Large intestine (tissue), 3 donors: ENCODE results near the gene RFX7. TPM values are rescaled to one million over a fixed set of nuclear protein-coding genes. Genes with fewer than 3 reads are reported as not detected.

Experiments
- DNase-seq, 2 donors: peaks; one replicate each; pipeline versions ENCODE4 v3.0.0 to v3.0.0-alpha.2; 2013
- H3K27ac ChIP-seq: one replicate; pipeline ENCODE4 v1.5.1; 2013; ENCODE audit warnings: low read length
- H3K27me3 ChIP-seq: 2 replicates; pipeline ENCODE4 v1.6.1; 2013; ENCODE audit warnings: low read length; ENCODE audit not compliant: control insufficient read depth, insufficient read depth
- H3K36me3 ChIP-seq: 2 replicates; pipeline ENCODE4 v1.6.1; 2013; ENCODE audit warnings: low read length; ENCODE audit not compliant: control insufficient read depth, insufficient read depth
- H3K4me1 ChIP-seq: one replicate; pipeline ENCODE4 v1.6.1; 2013; ENCODE audit warnings: low read length; ENCODE audit not compliant: control insufficient read depth, insufficient read depth
- H3K4me3 ChIP-seq: one replicate; pipeline ENCODE4 v1.5.1; 2013; ENCODE audit warnings: low read length
- H3K9me3 ChIP-seq: one replicate; pipeline ENCODE4 v1.6.1; 2013; ENCODE audit warnings: mild to moderate bottlenecking, low read depth, low read length, moderate library complexity; ENCODE audit not compliant: control insufficient read depth
- WGBS: methylation state at CpG from one replicate; pipeline ENCODE4 v1.1.5; 2013; ENCODE audit warnings: low lambda C conversion rate; ENCODE audit not compliant: insufficient coverage; 5-methylcytosine and 5-hydroxymethylcytosine counted together
- polyA plus RNA-seq: library from polyadenylated mRNA; unstranded; fragments of 120-200 nt; gene quantifications from one replicate; pipeline ENCODE4 v1.2.1, GENCODE V29; 2013

Gene RFX7
- polyA plus RNA-seq, 1 donor: 14.5 TPM

DNA sequence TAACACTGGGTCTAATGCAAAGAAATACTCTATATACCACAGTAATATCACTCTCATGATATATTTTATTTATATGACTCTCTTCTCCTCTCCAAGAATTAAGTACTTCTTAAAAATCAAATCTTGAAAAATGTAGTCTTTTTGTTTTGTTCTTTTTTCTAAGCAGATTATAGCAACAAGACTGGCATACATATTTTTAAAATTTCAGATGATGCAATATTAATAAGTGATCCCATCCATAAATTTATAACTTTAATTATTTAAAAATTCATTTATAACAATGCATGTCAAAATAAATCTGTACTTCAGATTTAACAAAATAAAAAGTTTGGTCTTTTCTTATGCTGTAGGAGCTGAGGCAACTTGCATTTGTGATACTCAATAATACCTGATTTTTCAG lies 155.3 kb downstream of the RFX7 start:
- Histone ChIP-seq H3K27me3 (no peaks in the 10 kb centered on the region), H3K9me3 (no peaks in the 10 kb centered on the region), H3K27ac (no peak overlapping the region), H3K4me1 (peaks cover 4% of the 10 kb centered on the region), H3K36me3 (peaks cover 2% of the 10 kb centered on the region), H3K4me3 (no peak overlapping the region)
- DNase-seq: no peak

DNA sequence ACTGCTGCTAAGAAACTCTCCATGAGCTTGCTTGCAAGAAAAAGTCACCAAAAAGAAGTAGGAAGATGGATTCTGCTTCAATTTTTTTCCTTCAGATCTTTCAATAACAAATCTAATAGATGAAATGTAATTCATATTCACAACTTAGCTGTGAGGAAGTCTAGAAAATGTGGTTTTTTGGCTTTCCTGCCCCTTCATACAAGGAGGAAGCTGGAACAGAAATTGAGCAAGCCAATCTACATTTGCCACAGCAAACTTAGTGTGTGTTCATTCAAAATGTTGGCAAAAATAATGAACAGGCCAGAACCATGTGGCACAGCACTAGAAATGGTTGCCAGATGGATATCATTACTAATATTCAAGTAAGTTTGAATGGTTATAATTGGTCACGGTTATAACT lies 157.1 kb downstream of the RFX7 start:
- no CpG with 5 or more reads among the region's 1 CpG for WGBS

DNA sequence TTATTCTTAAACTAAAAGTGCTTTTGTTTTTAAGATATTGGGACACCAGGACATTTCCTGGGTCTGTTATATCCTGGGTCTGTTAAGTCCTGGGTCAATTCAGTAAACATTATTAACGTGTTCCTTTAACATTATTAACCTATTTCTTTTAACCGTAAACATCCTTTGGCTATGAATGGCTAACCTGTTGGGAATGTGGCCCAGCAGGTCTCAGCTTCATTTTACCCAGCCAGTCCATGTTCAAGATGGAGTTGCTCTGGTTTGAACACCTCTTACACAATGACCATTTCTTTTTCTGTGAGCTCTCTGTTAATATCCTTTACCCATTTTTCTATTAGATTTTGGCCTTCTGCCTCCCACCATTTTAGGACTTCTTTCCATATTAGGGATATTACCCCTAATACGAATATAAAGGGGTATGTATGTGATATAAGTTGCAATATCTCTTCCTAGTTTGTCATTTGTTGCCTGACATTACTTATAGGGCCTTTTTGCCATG lies 161.4 kb downstream of the RFX7 start:
- Histone ChIP-seq H3K27me3 (no peaks in the 10 kb centered on the region), H3K27ac (no peak overlapping the region), H3K9me3 (no peaks in the 10 kb centered on the region), H3K4me3 (no peak overlapping the region), H3K4me1 (no peaks in the 10 kb centered on the region), H3K36me3 (no peaks in the 10 kb centered on the region)
- DNase-seq: no peak
- WGBS: 100% methylated on average over 1 of the region's 3 CpGs

More for the DNA sequence above, 157.1 kb downstream of the RFX7 start:
- Histone ChIP-seq H3K36me3 (no peaks in the 10 kb centered on the region), H3K9me3 (no peaks in the 10 kb centered on the region), H3K4me1 (peaks cover 4% of the 10 kb centered on the region), H3K4me3 (no peak overlapping the region), H3K27ac (no peak overlapping the region), H3K27me3 (no peaks in the 10 kb centered on the region)
- DNase-seq: no peak

DNA sequence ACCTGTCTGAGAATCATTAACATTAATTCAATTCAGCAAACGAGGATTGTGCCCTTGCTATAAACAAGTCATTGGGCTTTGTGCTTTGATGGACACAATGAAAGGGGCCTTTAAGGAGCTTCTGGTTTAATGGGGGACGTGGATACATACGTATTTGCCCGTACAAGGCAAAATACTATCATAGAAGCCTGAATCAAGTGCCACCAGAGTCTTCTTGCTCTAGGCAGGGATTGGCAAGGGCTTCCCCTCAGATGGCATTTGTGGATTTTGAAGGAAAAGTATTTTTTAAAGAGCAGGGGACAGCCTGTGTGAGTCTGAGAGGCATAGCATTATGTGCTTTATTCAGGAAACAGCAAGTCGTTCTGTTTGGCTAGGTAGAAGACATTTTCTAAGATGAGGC lies 166.6 kb downstream of the RFX7 start:
- Histone ChIP-seq H3K36me3 (no peaks in the 10 kb centered on the region), H3K27me3 (no peaks in the 10 kb centered on the region), H3K4me3 (no peak overlapping the region), H3K9me3 (no peaks in the 10 kb centered on the region), H3K27ac (no peak overlapping the region), H3K4me1 (no peaks in the 10 kb centered on the region)
- WGBS: 33% methylated on average over 1 of the region's 5 CpGs
- no peak for DNase-seq

DNA sequence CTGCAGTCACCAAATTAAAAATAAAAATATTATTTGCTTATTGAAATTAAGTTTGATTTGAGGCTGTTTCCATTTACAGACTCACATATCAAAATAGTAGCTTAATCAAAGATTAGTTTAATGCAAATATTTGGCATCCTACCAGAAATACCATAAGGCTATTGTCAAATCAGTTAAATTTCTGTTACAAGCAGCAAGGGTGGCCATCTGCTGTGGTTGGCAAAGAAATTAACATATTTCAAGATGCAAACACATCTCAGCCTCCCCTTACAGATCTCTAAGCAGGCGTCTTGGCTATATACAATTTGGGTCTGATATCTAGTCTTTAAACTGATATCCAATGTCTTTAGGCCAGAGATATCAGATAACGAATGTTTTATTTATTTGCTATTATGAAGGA lies 167.0 kb downstream of the RFX7 start:
- no peak for DNase-seq
- Histone ChIP-seq H3K36me3 (no peaks in the 10 kb centered on the region), H3K4me3 (no peak overlapping the region), H3K27me3 (no peaks in the 10 kb centered on the region), H3K27ac (no peak overlapping the region), H3K9me3 (no peaks in the 10 kb centered on the region), H3K4me1 (no peaks in the 10 kb centered on the region)
- no CpG with 5 or more reads among the region's 2 CpGs for WGBS

DNA sequence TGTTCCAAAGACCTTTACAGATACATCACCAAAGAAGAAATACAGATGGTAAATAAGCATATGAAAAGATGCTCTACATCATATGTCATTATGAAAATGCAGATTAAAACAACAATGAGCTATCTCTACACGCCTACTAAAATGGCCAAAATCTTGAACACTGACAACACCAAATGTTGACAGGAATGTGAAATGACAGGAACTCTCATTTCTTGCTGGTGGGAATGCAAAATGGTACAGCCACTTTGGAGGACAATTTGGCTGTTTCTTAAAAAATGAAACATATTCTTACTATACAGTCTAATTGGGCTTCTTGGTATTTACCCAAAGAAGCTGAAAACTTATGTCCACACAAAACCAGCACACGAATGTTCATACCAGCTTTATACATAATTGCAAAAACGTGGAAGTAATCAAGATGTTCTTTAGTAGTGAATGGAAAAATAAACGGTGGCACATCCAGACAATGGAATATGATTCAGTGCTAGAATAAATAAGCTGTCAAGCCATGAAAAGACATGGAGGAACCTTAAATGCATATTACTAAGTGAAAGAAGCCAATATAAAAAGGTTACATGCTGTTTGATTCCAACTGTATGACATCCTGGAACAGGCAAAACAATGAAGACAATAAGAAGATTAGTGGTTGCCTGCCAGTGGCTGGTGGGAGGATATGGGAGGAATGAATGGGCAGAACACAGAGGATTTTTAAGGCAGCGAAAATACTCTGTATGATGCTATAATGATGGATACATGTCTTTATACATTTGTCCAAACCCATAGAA lies 169.0 kb downstream of the RFX7 start:
- WGBS: 80% methylated on average over 4 of the region's 5 CpGs
- no peak for DNase-seq
- no peaks in the 10 kb centered on the region for H3K27me3 ChIP-seq
- no peaks in the 10 kb centered on the region for H3K9me3 ChIP-seq
- H3K4me3 ChIP-seq: no peak overlapping the region
- no peaks in the 10 kb centered on the region for H3K36me3 ChIP-seq
- no peak overlapping the region for H3K27ac ChIP-seq
- no peaks in the 10 kb centered on the region for H3K4me1 ChIP-seq

DNA sequence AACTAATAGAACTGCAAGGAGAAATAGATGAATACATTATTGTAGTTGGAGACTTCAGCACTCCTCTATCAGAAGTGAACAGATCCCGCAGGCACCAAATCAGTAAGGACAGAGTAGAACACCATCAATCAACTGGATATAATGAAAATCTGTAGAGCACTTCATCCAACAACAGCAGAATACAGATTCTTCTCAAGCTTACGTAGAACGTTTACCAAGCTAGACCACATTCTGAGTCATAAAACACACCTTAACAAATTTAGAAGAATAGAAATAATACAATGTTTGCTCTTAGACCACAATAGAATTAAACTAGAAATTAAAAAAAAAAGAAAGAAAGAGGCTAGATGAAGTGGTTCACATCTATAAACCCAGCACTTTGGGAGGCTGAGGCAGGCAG lies 179.5 kb downstream of the RFX7 start:
- Histone ChIP-seq H3K36me3 (no peaks in the 10 kb centered on the region), H3K4me3 (no peak overlapping the region), H3K27ac (no peak overlapping the region), H3K27me3 (no peaks in the 10 kb centered on the region), H3K9me3 (peaks cover 8% of the 10 kb centered on the region), H3K4me1 (no peaks in the 10 kb centered on the region)
- no peak for DNase-seq
- no CpG with 5 or more reads among the region's 3 CpGs for WGBS

DNA sequence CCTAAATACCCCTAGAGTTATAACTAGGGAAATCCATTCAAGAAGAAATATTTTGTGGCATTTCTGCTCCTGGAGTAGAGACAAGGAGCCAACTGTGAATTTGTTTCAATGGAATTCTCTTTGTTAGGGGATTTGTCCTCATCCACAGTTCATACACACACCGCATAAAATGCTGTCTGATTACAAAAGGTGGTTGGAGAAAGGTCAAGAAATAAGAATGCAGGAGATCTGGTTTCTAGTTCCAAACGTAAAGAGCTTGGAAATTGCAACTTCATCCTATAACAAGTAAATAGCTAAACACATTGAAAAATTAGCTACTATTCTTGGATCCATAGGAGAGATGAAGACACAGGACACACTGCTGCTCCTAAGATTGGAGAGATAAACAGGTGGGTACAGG lies 184.0 kb downstream of the RFX7 start:
- no peaks in the 10 kb centered on the region for H3K27me3 ChIP-seq
- WGBS: 60% methylated on average over 1 of the region's 2 CpGs
- H3K36me3 ChIP-seq: no peaks in the 10 kb centered on the region
- H3K9me3 ChIP-seq: peaks cover 8% of the 10 kb centered on the region
- no peaks in the 10 kb centered on the region for H3K4me1 ChIP-seq
- no peak overlapping the region for H3K4me3 ChIP-seq
- H3K27ac ChIP-seq: no peak overlapping the region
- no peak for DNase-seq

DNA sequence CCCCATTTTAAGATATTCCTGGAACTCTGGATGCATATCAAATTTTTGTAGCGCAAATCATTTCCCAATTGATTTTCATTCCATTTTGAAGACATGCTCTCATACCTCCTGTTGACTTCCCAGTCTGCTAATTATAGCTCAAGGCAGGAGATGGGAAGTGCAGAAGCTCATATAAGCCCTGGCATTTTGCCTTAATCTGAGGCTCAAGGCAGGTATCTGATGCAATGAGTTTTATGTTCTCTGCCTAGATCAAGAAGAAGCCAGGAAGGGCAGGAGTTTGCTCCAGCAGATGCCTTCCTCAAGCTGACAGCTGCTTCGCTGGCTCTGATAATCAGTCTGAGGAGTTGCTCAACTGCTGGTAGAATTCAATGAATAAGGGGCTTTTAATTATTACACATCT lies 184.7 kb downstream of the RFX7 start:
- no peaks in the 10 kb centered on the region for H3K27me3 ChIP-seq
- H3K36me3 ChIP-seq: no peaks in the 10 kb centered on the region
- H3K4me3 ChIP-seq: no peak overlapping the region
- H3K9me3 ChIP-seq: peaks cover 8% of the 10 kb centered on the region
- H3K27ac ChIP-seq: no peak overlapping the region
- H3K4me1 ChIP-seq: no peaks in the 10 kb centered on the region
- no CpG with 5 or more reads among the region's 2 CpGs for WGBS
- DNase-seq: no peak

DNA sequence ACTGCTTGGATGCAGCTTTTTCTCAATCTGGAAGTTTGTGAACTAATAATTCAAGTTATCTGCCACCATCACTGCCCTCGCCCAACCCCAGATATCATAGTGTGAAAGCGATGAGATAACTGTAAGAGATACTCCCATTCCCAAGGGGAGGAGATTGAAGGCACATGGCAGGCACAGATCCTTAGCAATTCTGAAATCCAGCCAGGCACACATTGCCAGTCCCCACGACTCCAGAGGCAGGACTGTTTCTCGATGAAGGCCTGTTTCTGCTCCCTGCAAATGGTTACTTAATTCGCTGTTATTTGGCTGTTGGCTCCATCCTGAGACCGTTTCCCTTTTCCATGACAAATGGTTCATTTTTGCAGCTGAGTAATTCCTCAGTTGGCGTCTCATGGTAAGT lies 187.1 kb downstream of the RFX7 start:
- H3K9me3 ChIP-seq: peaks cover 3% of the 10 kb centered on the region
- no peaks in the 10 kb centered on the region for H3K36me3 ChIP-seq
- no peaks in the 10 kb centered on the region for H3K4me1 ChIP-seq
- no peaks in the 10 kb centered on the region for H3K27me3 ChIP-seq
- WGBS: 100% methylated on average over 1 of the region's 7 CpGs
- no peak for DNase-seq
- H3K27ac ChIP-seq: no peak overlapping the region
- no peak overlapping the region for H3K4me3 ChIP-seq

DNA sequence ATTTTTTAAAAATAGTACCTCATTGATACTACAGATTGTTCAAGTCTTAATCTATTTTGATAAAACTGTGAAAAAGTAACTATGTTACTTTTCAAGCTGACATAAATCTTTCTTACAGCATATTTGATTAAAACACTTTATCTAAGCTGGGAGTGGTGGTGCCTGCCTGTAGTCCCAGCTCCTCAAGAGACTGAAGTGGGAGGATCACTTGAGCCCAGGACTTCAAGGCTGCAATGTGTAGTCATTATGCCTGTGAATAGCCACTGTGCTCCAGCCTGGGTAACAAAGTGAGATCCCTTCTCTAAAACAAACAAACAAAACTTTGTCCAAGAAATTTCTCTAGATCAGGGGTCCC lies 190.7 kb downstream of the RFX7 start:
- DNase-seq: no peak
- H3K4me1 ChIP-seq: no peaks in the 10 kb centered on the region
- no peaks in the 10 kb centered on the region for H3K27me3 ChIP-seq

More for the DNA sequence above, 190.7 kb downstream of the RFX7 start:
- Histone ChIP-seq H3K4me3 (no peak overlapping the region), H3K9me3 (no peaks in the 10 kb centered on the region), H3K27ac (no peak overlapping the region), H3K36me3 (no peaks in the 10 kb centered on the region)
